Natural killer cell (primary cell): ENCODE measurements around the gene BZW2. TPM values are rescaled to one million over a fixed set of nuclear protein-coding genes. Genes with fewer than 3 reads are reported as not detected.
A peak's percentile ranks its signal among the peaks of the same experiment; 100 is the strongest.

ENCODE experiments used
- ATAC-seq, 3 donors: fragments of 150-1000 bp in 2 of 3; fragments of 200-7000 bp in 1 of 3; cut with Tn5 transposase; 1 replicate in 1 of 3; 2 replicates in 2 of 3; pipeline ENCODE4 v1.10.0; 2021; ENCODE audit warnings: mild to moderate bottlenecking in 2 of 3, moderate library complexity in 2 of 3
- DNase-seq, 2 donors: peaks; one replicate each; pipeline versions ENCODE4 v3.0.0 to v3.0.0-alpha.2; 2013 to 2021; ENCODE audit warnings: mixed read lengths in 1 of 2
- H3K27ac ChIP-seq: one replicate; pipeline ENCODE4 v1.5.1; 2013; ENCODE audit warnings: mild to moderate bottlenecking, low read length
- H3K27me3 ChIP-seq: one replicate; pipeline ENCODE4 v1.6.1; 2013; ENCODE audit warnings: low read length; ENCODE audit not compliant: control insufficient read depth, insufficient read depth
- H3K36me3 ChIP-seq: one replicate; pipeline ENCODE4 v1.6.1; 2013; ENCODE audit warnings: low read length; ENCODE audit not compliant: control insufficient read depth, insufficient read depth
- H3K4me1 ChIP-seq: one replicate; pipeline ENCODE4 v1.6.1; 2013; ENCODE audit warnings: low read length; ENCODE audit not compliant: control insufficient read depth, insufficient read depth
- H3K4me3 ChIP-seq: one replicate; pipeline ENCODE4 v1.5.1; 2013; ENCODE audit warnings: low read length
- H3K9me3 ChIP-seq: one replicate; pipeline ENCODE4 v1.6.1; 2013; ENCODE audit warnings: low read length; ENCODE audit not compliant: control insufficient read depth, insufficient read depth
- H3K27ac Mint-ChIP-seq, 2 donors: one replicate each; pipeline ENCODE4 v1.8.0; 2022; ENCODE audit warnings: mild to moderate bottlenecking in 2 of 2, mixed read lengths in 2 of 2, moderate library complexity in 1 of 2
- H3K27me3 Mint-ChIP-seq, 2 donors: one replicate each; pipeline ENCODE4 v1.8.0; 2022; ENCODE audit warnings: low read depth in 2 of 2, mixed read lengths in 2 of 2
- H3K36me3 Mint-ChIP-seq: one replicate; pipeline ENCODE4 v1.8.0; 2022; ENCODE audit warnings: mixed read lengths
- H3K4me1 Mint-ChIP-seq, 2 donors: one replicate each; pipeline ENCODE4 v1.8.0; 2022; ENCODE audit warnings: mixed read lengths in 2 of 2
- H3K4me3 Mint-ChIP-seq: one replicate; pipeline ENCODE4 v1.8.0; 2022; ENCODE audit warnings: mild to moderate bottlenecking, moderate library complexity, mixed read lengths
- H3K9me3 Mint-ChIP-seq, 2 donors: one replicate each; pipeline ENCODE4 v1.8.0; 2022; ENCODE audit warnings: mixed read lengths in 2 of 2
- CTCF ChIP-seq: fragments of 200-600 bp; IDR thresholded peaks from one replicate; pipeline ENCODE4 v1.8.0; 2022; ENCODE audit warnings: antibody characterized with exemption
- WGBS: methylation state at CpG from one replicate; pipeline ENCODE4 v1.1.7; 2013; ENCODE audit warnings: missing lambda C conversion rate; ENCODE audit not compliant: insufficient coverage; 5-methylcytosine and 5-hydroxymethylcytosine counted together
- intact Hi-C: fragments of 100-400 bp; cut with micrococcal nuclease; formaldehyde crosslinking; loops from one replicate; pipeline ENCODE4 v1.14.2; 2022
- total RNA-seq, 4 donors: library from RNA; stranded (reverse); fragments of 120-200 nt in 1 of 4; gene quantifications; one replicate each; pipeline versions ENCODE4 v1.2.3 to v1.2.4, GENCODE V29; 2013 to 2022

BZW2 gene
- total RNA-seq, 3 donors from 2014 or later (not counting 1 experiment from before 2014, with no cell fraction given) = 15.3 to 21.0 (median 19.9) TPM

DNA sequence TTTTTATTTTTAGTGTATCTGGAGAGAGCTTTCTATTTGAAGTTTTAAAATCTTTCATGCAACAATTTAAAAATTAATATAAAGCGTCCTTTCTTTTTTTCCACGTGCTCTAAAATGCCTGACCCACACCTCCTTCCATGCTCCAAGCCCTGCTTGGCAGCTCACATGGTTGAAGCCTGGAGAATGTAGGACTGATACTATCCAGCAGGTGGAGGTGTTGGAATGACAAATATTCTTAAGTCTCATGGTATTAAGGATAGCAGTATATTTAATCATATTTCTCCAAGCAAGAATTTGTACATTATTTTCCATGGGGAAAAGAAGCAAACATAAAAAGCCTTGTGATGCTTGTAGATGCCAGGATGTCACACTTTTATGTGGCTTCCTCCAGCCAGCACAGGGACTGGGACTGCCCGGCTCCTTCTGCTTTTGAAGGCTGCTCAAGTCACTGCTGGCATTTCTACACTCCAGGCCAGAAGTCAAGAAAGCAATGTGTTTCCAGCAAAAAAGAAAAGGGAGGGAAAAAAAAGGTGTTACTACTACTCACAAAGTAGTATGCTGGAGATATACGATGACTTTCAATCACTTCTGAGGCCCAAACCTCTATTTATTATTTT is 49.7 kb downstream of the BZW2 start:
- ATAC-seq = peak in 1 of 3 donors; percentile 50

GRCh38 chr7:16697507-16698199 is 51.7 kb downstream of the BZW2 start:
- no peaks in the 10 kb centered on the region for H3K27me3 ChIP-seq
- peaks cover 68% of the 10 kb centered on the region for H3K36me3 ChIP-seq
- H3K27me3 Mint-ChIP-seq = no peaks in the 10 kb centered on the region
- 99% methylated on average over 8 of the region's 8 CpGs for WGBS
- DNase-seq (no peak), ATAC-seq (no peak)
- no peak overlapping the region for H3K4me3 Mint-ChIP-seq
- no peaks in the 10 kb centered on the region for H3K9me3 Mint-ChIP-seq
- H3K4me1 Mint-ChIP-seq = no peaks in the 10 kb centered on the region
- H3K36me3 Mint-ChIP-seq = peaks cover 35% of the 10 kb centered on the region
- intact Hi-C loops = no loop called here
- no peak overlapping the region for H3K27ac ChIP-seq
- H3K27ac Mint-ChIP-seq = no peak overlapping the region
- no peak for TF ChIP-seq CTCF
- no peaks in the 10 kb centered on the region for H3K4me1 ChIP-seq
- no peak overlapping the region for H3K4me3 ChIP-seq
- H3K9me3 ChIP-seq = no peaks in the 10 kb centered on the region

More for the DNA sequence above, 49.7 kb downstream of the BZW2 start:
- H3K27ac Mint-ChIP-seq = no peak overlapping the region
- peaks cover 39% of the 10 kb centered on the region for H3K36me3 Mint-ChIP-seq
- Histone ChIP-seq H3K9me3 (no peaks in the 10 kb centered on the region), H3K4me1 (no peaks in the 10 kb centered on the region), H3K27ac (no peak overlapping the region), H3K27me3 (no peaks in the 10 kb centered on the region), H3K36me3 (peaks cover 63% of the 10 kb centered on the region), H3K4me3 (no peak overlapping the region)
- H3K4me3 Mint-ChIP-seq = no peak overlapping the region
- DNase-seq = peak in 1 of 2 donors; percentile 11
- H3K4me1 Mint-ChIP-seq = no peaks in the 10 kb centered on the region
- TF ChIP-seq CTCF = peak; percentile 30
- intact Hi-C loops = loop anchor here (1.0 kb wide), 1 partner anchor 223 kb away; no protein-coding TSS in a partner anchor
- 87% methylated on average over 3 of the region's 4 CpGs for WGBS
- H3K9me3 Mint-ChIP-seq = no peaks in the 10 kb centered on the region
- H3K27me3 Mint-ChIP-seq = no peaks in the 10 kb centered on the region

- Mint-ChIP-seq H3K9me3 (no peaks in the 10 kb centered on the region), H3K4me1 (no peaks in the 10 kb centered on the region), H3K27me3 (no peaks in the 10 kb centered on the region), H3K27ac (no peak overlapping the region), H3K4me3 (no peak overlapping the region), H3K36me3 (peaks cover 35% of the 10 kb centered on the region)
- Histone ChIP-seq H3K4me1 (no peaks in the 10 kb centered on the region), H3K36me3 (peaks cover 72% of the 10 kb centered on the region), H3K27me3 (no peaks in the 10 kb centered on the region), H3K4me3 (no peak overlapping the region), H3K9me3 (no peaks in the 10 kb centered on the region), H3K27ac (no peak overlapping the region)
- no peak for ATAC-seq
- no peak for DNase-seq
- WGBS = 100% methylated on average over 2 of the region's 3 CpGs
- no peak for TF ChIP-seq CTCF
- intact Hi-C loops = no loop called here
Measured at GRCh38 chr7:16698200-16698905, 52.4 kb downstream of the BZW2 start.
